Right lobe of liver (tissue), 4 donors: Measurements from ENCODE around the gene TMEM132D.

Experiments used
- CTCF ChIP-seq, 4 donors: fragments of 200-600 bp in 3 of 4; fragments of 450-650 bp in 1 of 4; IDR thresholded peaks; one replicate each; pipeline versions ENCODE4 v1.5.1 to v1.8.0; 2016 to 2022; ENCODE audit warnings: antibody characterized with exemption in 4 of 4, mild to moderate bottlenecking in 2 of 4
- POLR2A ChIP-seq: fragments of 450-650 bp; IDR thresholded peaks from one replicate; pipeline ENCODE4 v1.6.1; 2017; ENCODE audit warnings: antibody characterized with exemption, mild to moderate bottlenecking
- donor health status: DM: no; HTN: no; CAD: no.
- donor health status: DM: no; HTN: no; CAD: no.
- donor health status: DM: no; HTN: yes; CAD: no.

DNA sequence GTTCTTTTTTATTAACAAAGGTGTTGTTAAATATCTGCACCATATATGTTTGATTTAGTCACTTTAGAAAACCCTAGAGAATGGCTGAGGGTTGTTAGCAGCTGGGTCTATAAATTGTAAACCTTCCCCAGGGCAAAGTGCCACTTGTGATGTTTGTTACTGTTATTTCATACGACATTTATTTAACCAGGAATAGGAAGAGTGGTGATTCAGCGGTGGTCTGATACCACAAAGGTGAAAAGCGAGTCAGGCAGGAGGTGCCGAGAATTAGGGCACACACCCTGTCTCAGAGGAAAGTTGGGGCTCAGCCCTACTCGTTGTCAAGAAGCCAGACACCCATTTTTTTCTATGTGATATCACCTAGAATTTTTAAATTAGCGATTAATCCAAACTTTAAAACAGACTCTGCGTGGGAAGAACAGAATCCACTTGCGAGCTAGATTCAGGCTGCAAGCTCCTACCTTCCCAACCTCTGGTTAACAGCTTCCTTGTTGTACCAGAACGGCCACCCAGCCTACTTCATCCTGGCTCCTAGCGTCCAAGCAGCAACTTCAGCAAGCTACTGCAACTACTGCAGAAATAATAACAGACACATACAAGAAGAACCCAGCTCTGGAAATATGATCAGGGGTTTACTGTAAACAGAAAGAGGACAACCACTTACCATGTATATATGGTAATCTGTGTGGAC lies 126.7 kb downstream of the TMEM132D start:
- TF ChIP-seq POLR2A (no peak), CTCF (IDR thresholded peaks at IDR 0.05) (no peak)
